Fibroblast of villous mesenchyme (primary cell): Measurements from ENCODE around the gene RER1. TPM values are rescaled to one million over a fixed set of nuclear protein-coding genes. Genes with fewer than 3 reads are reported as not detected.

Source experiments
- DNase-seq: peaks from one replicate; pipeline ENCODE4 v3.0.0-alpha.2; 2010; ENCODE audit warnings: low read depth
- H3K4me3 ChIP-seq: 2 replicates; pipeline ENCODE4 v1.5.1; 2011; ENCODE audit warnings: low read depth, mild to moderate bottlenecking, low read length
- CTCF ChIP-seq: IDR thresholded peaks from 2 replicates; pipeline ENCODE4 v1.5.1; 2012; ENCODE audit warnings: low read depth, mild to moderate bottlenecking, low read length; ENCODE audit not compliant: insufficient read depth
- total RNA-seq: library from RNA; depleted of rRNA; stranded (reverse); fragments of >200 nt; gene quantifications from 2 replicates; pipeline ENCODE4 v1.2.3, GENCODE V29; 2012

Gene RER1
- total RNA-seq, 1 donor = 94.1 TPM

- no peak for DNase-seq
- TF ChIP-seq CTCF = peak; percentile 63
- no peak overlapping the region for H3K4me3 ChIP-seq
Observed at GRCh38 chr1:2382621-2383361, 8.8 kb upstream of the RER1 start.

GRCh38 chr1:2383576-2383975 is 8.1 kb upstream of the RER1 start:
- no peak for DNase-seq
- H3K4me3 ChIP-seq = no peak overlapping the region
- TF ChIP-seq CTCF = no peak

- no peak for TF ChIP-seq CTCF
- no peak overlapping the region for H3K4me3 ChIP-seq
- no peak for DNase-seq
Observed at GRCh38 chr1:2384130-2384860, 7.3 kb upstream of the RER1 start.

GRCh38 chr1:2384941-2385481 is 6.6 kb upstream of the RER1 start:
- no peak for DNase-seq
- no peak overlapping the region for H3K4me3 ChIP-seq
- no peak for TF ChIP-seq CTCF

- TF ChIP-seq CTCF = no peak
- H3K4me3 ChIP-seq = no peak overlapping the region
- DNase-seq = no peak
Observed at GRCh38 chr1:2385606-2386280, 5.9 kb upstream of the RER1 start.

- no peak overlapping the region for H3K4me3 ChIP-seq
- DNase-seq = no peak
- no peak for TF ChIP-seq CTCF
Observed at GRCh38 chr1:2386636-2387611, 4.7 kb upstream of the RER1 start.
